ENCODE results near the gene LPAR6.

- TF ChIP-seq CTCF (IDR thresholded peaks at IDR 0.05; ENCODE audit: borderline replicate concordance, extremely low read depth, low read length, poor library complexity, severe bottlenecking) (no peak), EZH2 (IDR thresholded peaks at IDR 0.05; ENCODE audit: borderline replicate concordance, low read depth, low read length, severe bottlenecking) (no peak)
Measured at GRCh38 chr13:48411841-48412531, 927 bp downstream of the LPAR6 start.
